ENCODE measurements around the gene LRRC3B.

The LRRC3B gene

GRCh38 chr3:26648461-26648860, 25.9 kb downstream of the LRRC3B start:
- TF ChIP-seq CTCF (IDR thresholded peaks at IDR 0.05): no peak
- no peak for DNase-seq
- H3K27me3 ChIP-seq: no peaks in the 10 kb centered on the region
- no peak overlapping the region for H3K4me3 ChIP-seq
- H3K9me3 ChIP-seq: no peaks in the 10 kb centered on the region
- intact Hi-C loops (cut with DNase I; ENCODE audit: low total_unique reads): no loop called here
- H3K36me3 ChIP-seq: no peaks in the 10 kb centered on the region
- H3K4me1 ChIP-seq: no peaks in the 10 kb centered on the region
- H3K27ac ChIP-seq: no peak overlapping the region

- H3K4me3 ChIP-seq: no peak overlapping the region
- intact Hi-C loops (cut with DNase I; ENCODE audit: low total_unique reads): no loop called here
- DNase-seq: no peak
Measured at GRCh38 chr3:26652164-26652563, 29.6 kb downstream of the LRRC3B start.

GRCh38 chr3:26653811-26654425, 31.3 kb downstream of the LRRC3B start:
- no peak for TF ChIP-seq CTCF (IDR thresholded peaks at IDR 0.05)
- Histone ChIP-seq H3K4me1 (no peaks in the 10 kb centered on the region), H3K4me3 (no peak overlapping the region), H3K36me3 (no peaks in the 10 kb centered on the region), H3K27me3 (no peaks in the 10 kb centered on the region), H3K27ac (no peak overlapping the region), H3K9me3 (no peaks in the 10 kb centered on the region)
- no peak for DNase-seq
- intact Hi-C loops (cut with DNase I; ENCODE audit: low total_unique reads): no loop called here

More at GRCh38 chr3:26652164-26652563, 29.6 kb downstream of the LRRC3B start:
- Histone ChIP-seq H3K4me1 (no peaks in the 10 kb centered on the region), H3K9me3 (no peaks in the 10 kb centered on the region), H3K27ac (no peak overlapping the region), H3K36me3 (no peaks in the 10 kb centered on the region), H3K27me3 (no peaks in the 10 kb centered on the region)
- no peak for TF ChIP-seq CTCF (IDR thresholded peaks at IDR 0.05)

GRCh38 chr3:26655231-26655630, 32.7 kb downstream of the LRRC3B start:
- no peak for DNase-seq
- H3K27ac ChIP-seq: no peak overlapping the region
- H3K4me1 ChIP-seq: no peaks in the 10 kb centered on the region
- intact Hi-C loops (cut with DNase I; ENCODE audit: low total_unique reads): no loop called here
- H3K27me3 ChIP-seq: no peaks in the 10 kb centered on the region
- H3K9me3 ChIP-seq: no peaks in the 10 kb centered on the region
- no peak overlapping the region for H3K4me3 ChIP-seq
- no peaks in the 10 kb centered on the region for H3K36me3 ChIP-seq
- no peak for TF ChIP-seq CTCF (IDR thresholded peaks at IDR 0.05)

GRCh38 chr3:26657348-26657976, 34.9 kb downstream of the LRRC3B start:
- H3K9me3 ChIP-seq: no peaks in the 10 kb centered on the region
- no peak for TF ChIP-seq CTCF (IDR thresholded peaks at IDR 0.05)
- intact Hi-C loops (cut with DNase I; ENCODE audit: low total_unique reads): no loop called here
- no peak overlapping the region for H3K4me3 ChIP-seq
- DNase-seq: no peak
- H3K27ac ChIP-seq: no peak overlapping the region
- H3K36me3 ChIP-seq: no peaks in the 10 kb centered on the region
- no peaks in the 10 kb centered on the region for H3K4me1 ChIP-seq
- H3K27me3 ChIP-seq: no peaks in the 10 kb centered on the region

All from tibial artery (tissue), 4 donors.